Mucosa of gallbladder (tissue), 1 donor: ENCODE measurements around the gene RHPN2. TPM values are rescaled to one million over a fixed set of nuclear protein-coding genes. Genes with fewer than 3 reads are reported as not detected.
"Not testable (repeated sequence)": the region's sequence is repeated elsewhere in the genome, so short reads cannot be mapped to it uniquely, and the experiment has no call there.

Source experiments
- DNase-seq: peaks from one replicate; pipeline ENCODE4 v3.0.0-alpha.2; 2020; ENCODE audit warnings: low spot score
- total RNA-seq: library from RNA; stranded (reverse); gene quantifications from one replicate; pipeline ENCODE4 v1.2.1, GENCODE V29; 2021
- donor health status: DM: no; HTN: no; CAD: no.

The RHPN2 gene
- total RNA-seq, 1 donor from 2014 or later, result 50.4 TPM

GRCh38 chr19:33029746-33030303 is 34.9 kb downstream of the RHPN2 start:
- no peak for DNase-seq

DNA sequence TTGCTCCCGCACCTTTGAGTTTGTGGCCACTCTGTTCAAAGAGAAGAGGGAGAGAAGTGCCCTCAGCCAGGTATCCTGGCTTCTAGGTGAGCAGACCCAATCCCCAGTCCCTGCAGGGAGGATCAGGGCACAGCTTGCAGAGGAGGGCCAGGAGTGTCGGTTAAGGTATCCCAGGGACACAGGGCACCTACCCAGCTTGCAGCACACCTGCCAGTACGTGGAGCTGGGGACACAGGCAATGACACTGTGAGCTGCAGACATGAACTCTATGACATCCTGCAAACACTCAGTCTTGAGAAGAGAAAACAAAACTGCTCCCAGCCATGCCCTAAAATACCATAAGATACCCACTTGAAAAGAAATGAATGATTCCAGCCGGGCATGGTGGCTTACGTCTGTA is 38.1 kb downstream of the RHPN2 start:
- not testable (repeated sequence) for DNase-seq

- not testable (repeated sequence) for DNase-seq
Measured at GRCh38 chr19:33025468-33026238, 39.0 kb downstream of the RHPN2 start.

DNA sequence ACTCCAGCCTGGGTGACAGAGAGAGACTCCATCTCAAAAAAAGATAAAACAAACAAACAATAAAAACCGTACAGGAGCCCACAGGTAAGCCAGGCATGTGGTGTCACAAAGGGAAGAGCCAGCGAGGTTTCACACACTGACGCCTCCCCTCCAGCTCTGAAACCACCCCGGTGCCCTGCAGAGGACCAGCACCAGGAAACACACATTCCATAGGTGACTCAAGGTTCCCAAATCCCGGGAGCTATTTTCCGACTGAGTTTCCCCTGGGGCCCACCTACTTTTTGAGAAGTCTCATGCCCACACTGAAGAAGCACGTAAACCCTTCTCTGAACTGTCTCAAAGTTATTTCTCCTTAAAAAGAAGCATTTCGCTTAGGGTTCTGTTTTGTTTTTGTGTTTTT is 40.3 kb downstream of the RHPN2 start:
- DNase-seq, result no peak

- DNase-seq, result no peak
Measured at GRCh38 chr19:33022472-33023116, 42.1 kb downstream of the RHPN2 start.

DNA sequence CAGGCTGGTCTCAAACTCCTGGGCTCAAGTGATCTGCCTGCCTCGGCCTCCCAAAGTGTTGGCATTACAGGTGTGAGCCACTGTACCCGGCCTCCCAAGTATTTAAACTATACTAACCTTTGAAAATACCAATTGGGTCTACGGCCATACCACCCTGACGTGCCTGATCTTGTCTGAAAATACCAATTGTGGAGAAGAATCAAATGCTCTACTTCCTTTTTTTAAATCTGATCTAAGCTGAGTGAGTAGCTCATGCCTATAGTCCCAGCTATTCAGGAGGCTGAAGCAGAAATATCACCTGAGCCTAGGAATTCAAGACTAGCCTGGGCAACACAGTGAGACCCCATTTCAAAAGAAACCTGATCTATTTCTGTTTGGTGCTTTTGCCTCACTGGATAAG is 53.8 kb downstream of the RHPN2 start:
- not testable (repeated sequence) for DNase-seq

- no peak for DNase-seq
Measured at GRCh38 chr19:33008738-33009137, 56.0 kb downstream of the RHPN2 start.

GRCh38 chr19:33005440-33005839 is 59.2 kb downstream of the RHPN2 start:
- no peak for DNase-seq

DNA sequence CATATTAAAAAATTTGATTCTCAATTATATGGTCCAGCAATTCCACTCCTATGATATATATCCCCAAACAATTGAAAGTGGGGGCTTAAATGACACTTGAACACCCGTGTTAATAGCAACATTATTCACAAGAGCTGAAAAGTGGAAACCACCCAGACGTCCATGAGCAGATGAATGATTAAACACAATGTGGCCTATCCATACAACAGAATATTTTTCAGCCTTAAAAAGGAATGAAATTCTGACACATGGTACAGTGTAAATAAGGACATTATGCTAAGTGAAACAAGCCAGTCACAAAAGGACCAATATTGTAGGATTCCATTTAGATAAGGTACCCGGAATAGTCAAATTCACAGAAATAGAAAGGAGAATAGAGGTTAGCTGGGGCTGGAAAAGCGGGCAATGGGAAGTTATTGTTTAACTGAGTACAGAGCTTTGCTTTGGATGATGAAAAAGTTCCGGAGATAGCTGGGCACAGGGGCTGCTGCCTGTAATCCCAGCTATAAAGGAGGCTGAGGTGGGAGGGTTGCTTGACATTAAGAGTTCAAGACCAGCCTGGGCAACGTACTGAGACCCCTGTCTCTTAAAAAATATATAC is 61.2 kb downstream of the RHPN2 start:
- DNase-seq, result not testable (repeated sequence)

- not testable (repeated sequence) for DNase-seq
Measured at GRCh38 chr19:33002126-33002865, 62.4 kb downstream of the RHPN2 start.

- no peak for DNase-seq
Measured at GRCh38 chr19:33000910-33001309, 63.8 kb downstream of the RHPN2 start.

- no peak for DNase-seq
Measured at GRCh38 chr19:33000510-33000909, 64.2 kb downstream of the RHPN2 start.

DNA sequence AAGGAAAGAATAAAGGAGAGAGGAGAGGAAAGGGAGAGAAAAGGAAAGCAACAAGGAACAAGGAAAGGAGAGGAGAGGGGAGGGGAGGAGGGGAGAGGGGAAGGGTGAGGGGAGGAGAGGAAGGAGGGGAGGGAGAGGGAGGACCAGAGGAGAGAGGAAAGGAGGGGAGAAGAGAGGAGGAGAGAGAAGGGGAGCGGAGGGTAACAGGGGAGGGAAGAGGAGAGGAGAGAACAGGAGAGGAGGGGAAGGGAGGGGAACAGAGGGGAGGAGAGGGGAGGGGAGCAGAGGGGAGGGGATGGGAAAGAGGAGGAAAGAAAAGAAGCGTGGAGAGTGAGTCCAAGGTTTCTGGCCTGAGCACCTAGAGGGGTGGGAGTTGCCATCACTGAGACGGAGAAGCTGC is 66.0 kb downstream of the RHPN2 start:
- DNase-seq, result no peak

- DNase-seq, result no peak
Measured at GRCh38 chr19:32997716-32998355, 66.9 kb downstream of the RHPN2 start.

DNA sequence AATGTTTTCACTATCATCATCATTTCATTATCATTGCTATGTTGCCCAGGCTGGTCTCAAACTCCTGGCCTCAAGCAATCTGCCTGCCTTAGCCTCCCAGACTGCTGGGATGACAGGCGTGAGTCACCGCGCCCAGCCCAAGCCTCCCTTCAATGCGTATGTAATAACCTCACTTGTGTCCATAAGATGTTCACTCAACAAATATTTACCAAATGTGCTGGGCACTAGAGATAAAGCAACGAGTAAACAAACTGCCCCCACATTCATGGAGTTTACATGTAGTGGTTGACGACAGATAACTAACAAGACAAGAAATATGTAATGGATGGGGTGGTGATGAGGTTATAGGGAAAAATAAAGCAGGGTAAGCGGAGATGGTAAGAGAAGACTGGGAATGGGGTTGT is 67.6 kb downstream of the RHPN2 start:
- not testable (repeated sequence) for DNase-seq

GRCh38 chr19:32995966-32996365 is 68.7 kb downstream of the RHPN2 start:
- DNase-seq, result not testable (repeated sequence)

DNA sequence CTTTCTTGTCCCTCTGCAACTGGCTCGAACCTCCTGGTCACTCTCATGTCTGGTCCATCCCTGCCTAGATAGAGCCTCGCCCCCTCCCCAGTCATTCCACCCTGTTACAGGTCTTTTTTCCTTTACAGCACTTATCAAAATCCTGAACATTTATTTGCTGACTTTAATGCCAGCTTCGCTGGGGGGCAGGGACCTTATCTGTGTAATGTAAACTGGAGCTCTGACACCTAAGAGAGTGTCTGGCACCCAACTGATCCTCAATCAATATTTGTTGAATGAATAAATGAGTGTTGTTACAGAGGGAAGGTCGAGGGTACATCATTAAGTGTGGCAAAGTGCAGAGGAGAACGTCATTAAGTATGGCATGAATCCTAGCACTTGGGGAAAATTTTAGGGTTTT is 76.0 kb downstream of the RHPN2 start:
- DNase-seq, result peak; percentile 20

- DNase-seq, result not testable (repeated sequence)
Measured at GRCh38 chr19:32988254-32988653, 76.4 kb downstream of the RHPN2 start.

GRCh38 chr19:32982488-32982887 is 82.2 kb downstream of the RHPN2 start:
- DNase-seq, result not testable (repeated sequence)

GRCh38 chr19:32979807-32980206 is 84.9 kb downstream of the RHPN2 start:
- not testable (repeated sequence) for DNase-seq

DNA sequence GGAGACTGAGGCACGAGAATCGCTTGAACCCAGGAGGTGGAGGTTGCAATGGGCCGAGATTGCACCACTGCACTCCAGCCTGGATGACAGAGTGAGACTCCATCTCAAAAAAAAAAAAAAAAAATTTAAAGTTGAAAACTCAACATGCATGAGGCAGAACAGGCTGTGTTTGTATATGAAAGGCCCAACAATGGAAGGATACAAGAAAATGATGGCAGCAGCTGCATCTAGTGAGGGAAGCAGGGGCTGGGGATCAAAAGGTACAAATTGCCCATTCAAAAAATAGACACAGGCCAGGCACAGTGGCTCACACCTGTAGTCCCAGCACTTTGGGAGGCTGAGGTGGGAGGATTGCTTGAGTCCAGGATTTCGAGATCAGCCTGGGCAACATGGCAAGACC is 86.9 kb downstream of the RHPN2 start:
- DNase-seq, result not testable (repeated sequence)
